Kidney tubule cell (primary cell): ENCODE data around the gene NAV2.

Source experiments
- DNase-seq: peaks from one replicate; pipeline ENCODE4 v3.0.0-alpha.2; 2018; ENCODE audit warnings: low spot score

NAV2 gene

GRCh38 chr11:20087118-20087521 is 374.5 kb downstream of the NAV2 start:
- no peak for DNase-seq

GRCh38 chr11:20088397-20089225 is 376.0 kb downstream of the NAV2 start:
- DNase-seq: no peak

GRCh38 chr11:20089367-20089766 is 376.7 kb downstream of the NAV2 start:
- DNase-seq: no peak

- no peak for DNase-seq
These were observed 377.4 kb downstream of the NAV2 start for GRCh38 chr11:20089796-20090653.

- DNase-seq: no peak
These were observed 378.2 kb downstream of the NAV2 start for GRCh38 chr11:20090654-20091374.

- DNase-seq: no peak
These were observed 381.1 kb downstream of the NAV2 start for GRCh38 chr11:20093775-20094174.

- no peak for DNase-seq
These were observed 382.6 kb downstream of the NAV2 start for GRCh38 chr11:20095189-20095588.

- no peak for DNase-seq
These were observed 384.9 kb downstream of the NAV2 start for GRCh38 chr11:20097319-20098221.

GRCh38 chr11:20099527-20099926 is 386.9 kb downstream of the NAV2 start:
- no peak for DNase-seq

GRCh38 chr11:20102397-20102796 is 389.8 kb downstream of the NAV2 start:
- DNase-seq: no peak

- DNase-seq: no peak
These were observed 390.6 kb downstream of the NAV2 start for GRCh38 chr11:20103281-20103680.

GRCh38 chr11:20105427-20105826 is 392.8 kb downstream of the NAV2 start:
- no peak for DNase-seq

- no peak for DNase-seq
These were observed 397.3 kb downstream of the NAV2 start for GRCh38 chr11:20109731-20110445.

GRCh38 chr11:20110908-20111669 is 398.5 kb downstream of the NAV2 start:
- DNase-seq: peak; percentile 72

GRCh38 chr11:20111871-20112270 is 399.2 kb downstream of the NAV2 start:
- DNase-seq: no peak

GRCh38 chr11:20112291-20113148 is 399.9 kb downstream of the NAV2 start:
- peak; percentile 96 for DNase-seq

GRCh38 chr11:20113149-20113438 is 400.5 kb downstream of the NAV2 start:
- peak; percentile 91 for DNase-seq

- peak; percentile 52 for DNase-seq
These were observed 402.0 kb downstream of the NAV2 start for GRCh38 chr11:20114588-20114987.

- DNase-seq: no peak
These were observed 404.2 kb downstream of the NAV2 start for GRCh38 chr11:20116825-20117224.
